Measurements from ENCODE around the gene ASF1B. TPM values are rescaled to one million over a fixed set of nuclear protein-coding genes. Genes with fewer than 3 reads are reported as not detected.

ASF1B gene
- total RNA-seq, 2 donors from 2014 or later, result 5.1 to 19.7 TPM

DNA sequence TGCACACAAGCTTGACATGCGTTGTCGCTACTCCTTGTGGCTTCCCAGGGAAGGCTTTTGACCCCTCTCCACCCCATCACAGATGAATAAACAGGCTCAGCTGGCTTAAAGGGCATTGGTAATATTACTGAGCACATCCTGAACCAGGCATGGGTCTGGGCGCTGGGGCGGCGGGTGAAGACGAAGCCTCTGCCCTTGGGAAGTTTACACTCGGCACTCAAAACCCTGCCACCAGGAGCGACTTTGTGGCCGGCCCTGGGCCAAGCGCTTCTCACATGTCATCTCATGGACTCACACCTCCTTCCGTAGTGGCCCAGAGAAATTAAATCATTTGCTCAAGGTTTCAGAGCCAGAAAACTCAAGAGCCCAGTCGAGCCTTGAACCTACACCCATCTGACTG, 32.6 kb upstream of the ASF1B start:
- H3K27ac ChIP-seq, result no peak overlapping the region

DNA sequence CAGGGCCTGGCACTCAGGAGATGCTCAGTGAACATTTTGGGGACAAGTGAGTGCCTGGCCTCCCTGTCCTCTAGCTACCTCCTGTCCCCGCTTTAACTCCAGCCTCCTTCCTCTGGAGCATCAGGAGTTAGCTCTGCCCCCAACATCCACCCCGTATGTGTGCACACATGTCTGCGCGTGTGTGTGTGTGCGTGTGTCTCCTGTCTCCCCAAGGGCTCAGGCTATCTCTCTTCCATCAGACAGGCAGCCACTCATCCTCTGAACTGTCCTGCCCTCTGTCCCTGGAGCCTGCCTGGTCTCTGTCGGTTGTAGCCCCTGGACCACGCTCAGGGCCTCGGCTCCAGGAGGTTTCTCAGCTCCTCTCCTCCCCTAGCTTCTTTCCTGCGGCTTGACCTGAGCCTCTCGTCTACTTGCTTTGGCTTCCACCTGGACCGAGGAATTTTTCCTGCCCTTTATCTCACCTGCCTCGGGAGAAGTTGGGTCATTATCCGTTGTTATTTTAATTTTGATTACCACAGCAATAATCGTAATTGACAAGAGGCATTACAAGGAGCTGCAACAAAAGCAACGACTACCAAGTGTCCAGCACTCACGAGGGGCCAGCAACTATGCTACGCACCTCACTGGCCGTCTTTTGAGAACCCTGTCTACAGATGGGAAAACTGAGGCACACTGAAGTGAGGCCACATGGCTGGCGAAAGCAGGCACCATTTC, 32.0 kb upstream of the ASF1B start:
- Histone ChIP-seq H3K27me3 (replicated peaks; ENCODE audit: insufficient read depth) (no peaks in the 10 kb centered on the region), H3K4me3 (no peak overlapping the region), H3K36me3 (no peaks in the 10 kb centered on the region), H3K27ac (no peak overlapping the region), H3K9me3 (no peaks in the 10 kb centered on the region), H3K4me1 (replicated peaks) (no peaks in the 10 kb centered on the region)
- no peak for DNase-seq (ENCODE audit: low spot score)
- no peak for TF ChIP-seq POLR2A (IDR thresholded peaks at IDR 0.05)
- 78% methylated on average over 19 of the region's 19 CpGs for WGBS
- intact Hi-C loops (cut with DNase I), result no loop called here

More for the DNA sequence above, 32.6 kb upstream of the ASF1B start:
- no peak overlapping the region for H3K4me3 ChIP-seq
- intact Hi-C loops (cut with DNase I), result no loop called here
- no peak for DNase-seq (ENCODE audit: low spot score)
- no peaks in the 10 kb centered on the region for H3K27me3 ChIP-seq (replicated peaks; ENCODE audit: insufficient read depth)
- H3K9me3 ChIP-seq, result no peaks in the 10 kb centered on the region
- WGBS, result 88% methylated on average over 12 of the region's 12 CpGs
- no peaks in the 10 kb centered on the region for H3K36me3 ChIP-seq
- TF ChIP-seq POLR2AphosphoS5 (IDR thresholded peaks at IDR 0.05) (no peak), POLR2A (IDR thresholded peaks at IDR 0.05) (no peak)
- TF ChIP-seq, protein P1, sequence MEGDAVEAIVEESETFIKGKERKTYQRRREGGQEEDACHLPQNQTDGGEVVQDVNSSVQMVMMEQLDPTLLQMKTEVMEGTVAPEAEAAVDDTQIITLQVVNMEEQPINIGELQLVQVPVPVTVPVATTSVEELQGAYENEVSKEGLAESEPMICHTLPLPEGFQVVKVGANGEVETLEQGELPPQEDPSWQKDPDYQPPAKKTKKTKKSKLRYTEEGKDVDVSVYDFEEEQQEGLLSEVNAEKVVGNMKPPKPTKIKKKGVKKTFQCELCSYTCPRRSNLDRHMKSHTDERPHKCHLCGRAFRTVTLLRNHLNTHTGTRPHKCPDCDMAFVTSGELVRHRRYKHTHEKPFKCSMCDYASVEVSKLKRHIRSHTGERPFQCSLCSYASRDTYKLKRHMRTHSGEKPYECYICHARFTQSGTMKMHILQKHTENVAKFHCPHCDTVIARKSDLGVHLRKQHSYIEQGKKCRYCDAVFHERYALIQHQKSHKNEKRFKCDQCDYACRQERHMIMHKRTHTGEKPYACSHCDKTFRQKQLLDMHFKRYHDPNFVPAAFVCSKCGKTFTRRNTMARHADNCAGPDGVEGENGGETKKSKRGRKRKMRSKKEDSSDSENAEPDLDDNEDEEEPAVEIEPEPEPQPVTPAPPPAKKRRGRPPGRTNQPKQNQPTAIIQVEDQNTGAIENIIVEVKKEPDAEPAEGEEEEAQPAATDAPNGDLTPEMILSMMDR (IDR thresholded peaks at IDR 0.05), result no peak
- H3K4me1 ChIP-seq (replicated peaks), result no peaks in the 10 kb centered on the region

DNA sequence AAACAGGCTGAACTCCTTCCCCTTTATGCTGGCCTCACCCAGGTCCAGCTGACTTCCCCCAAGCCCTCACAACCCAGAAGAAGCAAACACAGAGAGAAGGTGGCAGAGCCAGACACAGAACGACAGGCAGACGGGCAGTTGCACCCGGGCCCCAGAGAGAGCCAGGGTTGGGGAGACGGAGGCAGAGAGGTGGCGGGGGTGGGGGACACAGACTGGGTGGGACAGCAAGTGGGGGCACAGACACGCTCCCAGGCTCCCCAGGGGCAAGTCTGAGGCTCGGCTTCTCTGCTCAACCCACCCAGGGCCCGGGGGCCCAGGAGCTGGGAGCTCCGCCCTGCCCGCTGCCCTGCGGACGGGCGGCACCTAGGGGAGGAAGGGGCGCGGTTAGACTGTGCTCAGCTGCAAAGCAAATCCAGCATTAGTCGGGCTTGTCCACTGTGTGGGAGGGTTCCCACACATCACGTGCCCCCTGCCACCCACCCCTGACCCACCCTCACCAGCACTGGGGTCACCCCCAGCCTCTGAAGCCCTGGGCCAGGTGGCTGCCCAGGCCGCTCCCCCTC, 31.3 kb upstream of the ASF1B start:
- WGBS, result 65% methylated on average over 18 of the region's 18 CpGs
- Histone ChIP-seq H3K36me3 (no peaks in the 10 kb centered on the region), H3K4me3 (no peak overlapping the region), H3K27ac (no peak overlapping the region), H3K4me1 (replicated peaks) (no peaks in the 10 kb centered on the region), H3K9me3 (no peaks in the 10 kb centered on the region), H3K27me3 (replicated peaks; ENCODE audit: insufficient read depth) (no peaks in the 10 kb centered on the region)
- TF ChIP-seq POLR2AphosphoS5 (IDR thresholded peaks at IDR 0.05) (no peak), POLR2A (IDR thresholded peaks at IDR 0.05) (no peak)
- TF ChIP-seq, protein P1 (IDR thresholded peaks at IDR 0.05), result no peak
- DNase-seq (ENCODE audit: low spot score), result no peak
- intact Hi-C loops (cut with DNase I), result no loop called here

DNA sequence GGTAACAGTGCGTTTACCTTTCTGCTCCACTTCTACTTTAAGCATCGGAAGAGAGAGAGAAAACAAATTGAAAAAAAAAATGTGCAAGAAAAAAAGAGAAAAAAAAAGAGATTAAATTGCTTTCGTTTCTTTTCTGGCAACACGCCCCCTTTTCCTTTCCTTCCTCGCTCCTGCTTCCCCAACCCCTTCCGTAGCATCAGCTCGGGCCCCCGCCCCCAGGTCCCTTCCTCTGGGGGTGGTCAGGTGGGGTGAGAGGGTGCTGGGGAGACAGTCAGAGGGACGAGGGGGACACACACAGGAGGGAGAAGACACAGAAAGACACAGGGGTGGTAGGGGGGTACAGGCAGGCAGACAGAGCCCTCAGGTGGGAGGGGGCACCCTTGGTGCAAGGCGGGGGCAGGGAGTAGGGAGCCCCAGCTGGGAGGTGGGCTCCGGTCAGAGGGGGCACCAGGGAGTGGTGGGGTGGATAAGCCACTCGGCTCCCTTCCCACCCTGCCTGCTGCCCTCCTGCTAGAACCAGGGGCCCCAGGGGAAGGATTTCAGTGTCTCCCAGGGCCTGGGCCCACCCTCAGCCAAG, 30.7 kb upstream of the ASF1B start:
- no peaks in the 10 kb centered on the region for H3K27me3 ChIP-seq (replicated peaks; ENCODE audit: insufficient read depth)
- no peaks in the 10 kb centered on the region for H3K9me3 ChIP-seq
- no peak overlapping the region for H3K27ac ChIP-seq
- no peak for DNase-seq (ENCODE audit: low spot score)
- TF ChIP-seq POLR2AphosphoS5 (IDR thresholded peaks at IDR 0.05) (no peak), POLR2A (IDR thresholded peaks at IDR 0.05) (no peak)
- H3K4me1 ChIP-seq (replicated peaks), result no peaks in the 10 kb centered on the region
- intact Hi-C loops (cut with DNase I), result no loop called here
- 57% methylated on average over 12 of the region's 12 CpGs for WGBS
- H3K4me3 ChIP-seq, result no peak overlapping the region
- H3K36me3 ChIP-seq, result no peaks in the 10 kb centered on the region

DNA sequence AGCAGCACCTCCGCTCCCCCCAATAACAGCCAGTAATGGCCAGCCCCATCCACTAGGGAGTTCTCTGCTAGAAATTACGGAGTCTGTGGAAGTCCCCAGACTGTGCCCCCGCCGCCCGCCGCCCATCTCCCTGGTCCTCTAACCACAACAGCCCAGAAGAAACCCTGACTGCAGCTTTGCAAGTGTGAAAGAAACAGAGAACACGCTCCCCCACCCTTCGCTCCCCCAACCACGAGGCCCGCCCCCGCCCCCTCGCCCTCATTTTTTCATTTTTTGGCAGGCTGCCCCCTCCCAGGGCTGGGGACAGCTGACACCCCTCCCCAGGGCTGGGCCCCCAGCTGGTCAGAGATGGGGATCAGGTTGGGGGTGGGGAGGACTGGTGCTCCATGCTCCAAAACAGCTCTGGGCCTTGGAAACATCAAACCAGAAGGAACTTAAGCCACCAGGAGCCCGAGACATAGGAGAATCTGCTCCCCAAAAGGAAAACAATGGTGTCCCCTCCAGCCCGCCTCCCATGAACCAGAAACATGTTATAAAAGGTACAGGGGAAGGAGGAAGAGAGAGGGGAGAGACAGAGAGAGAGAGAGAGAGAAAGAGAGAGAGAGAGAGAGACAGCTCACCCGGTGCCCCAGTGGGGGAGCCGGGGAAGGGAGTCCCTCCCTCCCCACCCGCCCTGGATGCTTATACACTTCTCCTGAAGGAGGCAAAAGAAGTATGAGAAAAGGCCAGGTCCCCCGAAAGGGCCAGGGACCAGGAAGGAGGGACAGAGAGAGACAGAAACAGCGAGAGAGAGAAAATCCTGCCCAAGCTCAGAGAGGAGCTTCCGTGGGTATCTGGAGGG, 29.8 kb upstream of the ASF1B start:
- WGBS, result 73% methylated on average over 20 of the region's 20 CpGs
- intact Hi-C loops (cut with DNase I), result no loop called here
- H3K27me3 ChIP-seq (replicated peaks; ENCODE audit: insufficient read depth), result no peaks in the 10 kb centered on the region
- TF ChIP-seq POLR2AphosphoS5 (IDR thresholded peaks at IDR 0.05) (no peak), POLR2A (IDR thresholded peaks at IDR 0.05) (no peak)
- TF ChIP-seq, protein P1 (IDR thresholded peaks at IDR 0.05), result no peak
- no peaks in the 10 kb centered on the region for H3K9me3 ChIP-seq
- H3K36me3 ChIP-seq, result no peaks in the 10 kb centered on the region
- no peak overlapping the region for H3K4me3 ChIP-seq
- DNase-seq (ENCODE audit: low spot score), result no peak
- H3K4me1 ChIP-seq (replicated peaks), result no peaks in the 10 kb centered on the region
- H3K27ac ChIP-seq, result no peak overlapping the region

Data from prostate gland (tissue), 2 donors.